Dedifferentiated amniotic fluid mesenchymal stem cell (primary cell): Measurements from ENCODE around the gene CREBL2.
"Not testable (repeated sequence)": the region's sequence is repeated elsewhere in the genome, so short reads cannot be mapped to it uniquely, and the experiment has no call there.

Experiments
- DNase-seq: peaks from one replicate; pipeline ENCODE4 v3.0.0-alpha.2; 2016; ENCODE audit errors: extremely low spot score

The CREBL2 gene

GRCh38 chr12:12598864-12599263 is 12.8 kb upstream of the CREBL2 start:
- DNase-seq = no peak

- DNase-seq = no peak
These were observed 11.7 kb upstream of the CREBL2 start for GRCh38 chr12:12599750-12600643.

GRCh38 chr12:12600659-12601058 is 11.0 kb upstream of the CREBL2 start:
- no peak for DNase-seq

- no peak for DNase-seq
These were observed 6.9 kb upstream of the CREBL2 start for GRCh38 chr12:12604740-12605139.

- no peak for DNase-seq
These were observed 4.7 kb upstream of the CREBL2 start for GRCh38 chr12:12606781-12607589.

GRCh38 chr12:12608557-12608957 is 3.1 kb upstream of the CREBL2 start:
- DNase-seq = no peak

GRCh38 chr12:12609692-12610091 is 2.0 kb upstream of the CREBL2 start:
- no peak for DNase-seq

- no peak for DNase-seq
These were observed 965 bp upstream of the CREBL2 start for GRCh38 chr12:12610711-12611110.

GRCh38 chr12:12612358-12612757 is 682 bp downstream of the CREBL2 start:
- peak; percentile 23 for DNase-seq

- DNase-seq = no peak
These were observed 1.7 kb downstream of the CREBL2 start for GRCh38 chr12:12613344-12613743.

GRCh38 chr12:12614342-12614741 is 2.7 kb downstream of the CREBL2 start:
- no peak for DNase-seq

- DNase-seq = no peak
These were observed 5.0 kb downstream of the CREBL2 start for GRCh38 chr12:12616512-12617310.

GRCh38 chr12:12618064-12618463 is 6.4 kb downstream of the CREBL2 start:
- not testable (repeated sequence) for DNase-seq

GRCh38 chr12:12620730-12621315 is 9.1 kb downstream of the CREBL2 start:
- DNase-seq = no peak

GRCh38 chr12:12622418-12622817 is 10.7 kb downstream of the CREBL2 start:
- DNase-seq = no peak

- no peak for DNase-seq
These were observed 12.9 kb downstream of the CREBL2 start for GRCh38 chr12:12624498-12624992.

- no peak for DNase-seq
These were observed 14.8 kb downstream of the CREBL2 start for GRCh38 chr12:12626471-12626870.

- no peak for DNase-seq
These were observed 15.7 kb downstream of the CREBL2 start for GRCh38 chr12:12627308-12627827.

GRCh38 chr12:12628013-12628412 is 16.3 kb downstream of the CREBL2 start:
- no peak for DNase-seq

GRCh38 chr12:12630850-12631249 is 19.2 kb downstream of the CREBL2 start:
- DNase-seq = no peak

GRCh38 chr12:12635651-12636050 is 24.0 kb downstream of the CREBL2 start:
- no peak for DNase-seq
